Endothelial cell (in vitro differentiated cells): ENCODE measurements around the gene CMBL. TPM values are rescaled to one million over a fixed set of nuclear protein-coding genes. Genes with fewer than 3 reads are reported as not detected.

Source experiments
- DNase-seq: peaks from one replicate; pipeline ENCODE4 v3.0.0; 2021; ENCODE audit warnings: low spot score
- H3K27ac Mint-ChIP-seq: one replicate; pipeline ENCODE4 v1.8.0; 2021; ENCODE audit warnings: mixed read lengths, inconsistent platforms; ENCODE audit not compliant: unreplicated experiment
- H3K27me3 Mint-ChIP-seq: one replicate; pipeline ENCODE4 v1.8.0; 2021; ENCODE audit warnings: mild to moderate bottlenecking, moderate library complexity, mixed read lengths, inconsistent platforms; ENCODE audit not compliant: unreplicated experiment
- H3K36me3 Mint-ChIP-seq: one replicate; pipeline ENCODE4 v1.8.0; 2021; ENCODE audit warnings: mild to moderate bottlenecking, low read depth, mixed read lengths, inconsistent platforms; ENCODE audit not compliant: unreplicated experiment
- H3K4me1 Mint-ChIP-seq: one replicate; pipeline ENCODE4 v1.8.0; 2021; ENCODE audit warnings: mild to moderate bottlenecking, mixed read lengths, inconsistent platforms; ENCODE audit not compliant: unreplicated experiment
- H3K4me3 Mint-ChIP-seq: one replicate; pipeline ENCODE4 v1.8.0; 2021; ENCODE audit warnings: mild to moderate bottlenecking, mixed read lengths, inconsistent platforms; ENCODE audit not compliant: unreplicated experiment
- H3K9me3 Mint-ChIP-seq: one replicate; pipeline ENCODE4 v1.8.0; 2021; ENCODE audit warnings: mixed read lengths, inconsistent platforms; ENCODE audit not compliant: unreplicated experiment
- CTCF ChIP-seq: fragments of 200-600 bp; sonication (generic); IDR thresholded peaks from one replicate; pipeline ENCODE4 v1.5.0; 2021; ENCODE audit warnings: antibody characterized with exemption; ENCODE audit not compliant: unreplicated experiment
- total RNA-seq: library from RNA; stranded (reverse); fragmentation: NEBNext Ultra II Directional; extraction: Animal tissue kit (Norgen Biotek cat#: 25700); gene quantifications from one replicate; pipeline ENCODE4 v1.2.1, GENCODE V29; 2021; ENCODE audit not compliant: unreplicated experiment

The CMBL gene
- total RNA-seq, 1 donor from 2014 or later, result 13.1 TPM

DNA sequence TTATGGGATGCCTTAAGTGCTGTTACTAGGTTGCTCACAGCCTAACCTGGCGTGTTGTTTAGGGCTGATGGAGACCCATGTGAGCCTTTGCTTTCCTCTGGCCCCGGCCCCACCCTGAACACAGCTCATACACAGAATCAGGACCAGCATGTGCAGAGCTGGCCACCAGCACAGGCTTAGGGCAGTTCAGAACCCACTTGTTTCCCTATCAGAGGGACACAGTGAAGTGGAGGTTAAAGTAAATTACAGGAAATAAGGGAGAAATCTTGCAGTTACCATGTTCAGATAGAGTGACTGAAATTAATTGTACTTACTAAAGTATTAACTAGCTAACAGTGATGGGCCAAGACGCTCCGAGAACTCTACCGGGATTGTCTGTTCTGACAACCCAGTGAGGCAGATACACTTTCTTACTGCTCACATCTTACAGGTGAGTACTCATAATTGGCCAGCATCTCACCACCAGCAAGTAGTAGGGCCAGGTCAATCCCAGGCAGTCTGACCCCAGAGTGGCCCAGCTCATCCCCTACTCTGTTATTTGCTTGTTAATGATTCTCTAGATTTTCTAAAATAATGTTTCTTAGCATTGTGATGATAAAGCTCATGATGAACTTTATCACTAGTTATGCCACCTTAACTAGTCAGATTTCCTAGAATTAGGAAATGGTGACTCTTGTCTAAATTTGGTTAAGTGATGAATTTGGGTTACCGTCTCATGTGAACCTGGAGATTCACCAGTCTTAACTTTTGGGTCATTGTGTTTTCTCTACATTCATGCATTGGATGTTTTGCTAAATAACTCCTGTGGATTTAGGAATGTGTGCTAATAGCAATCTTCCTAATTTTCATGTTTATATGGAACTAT lies 42.2 kb downstream of the CMBL start:
- H3K4me1 Mint-ChIP-seq, result peaks cover 2% of the 10 kb centered on the region
- H3K27ac Mint-ChIP-seq, result no peak overlapping the region
- TF ChIP-seq CTCF, result no peak
- no peaks in the 10 kb centered on the region for H3K9me3 Mint-ChIP-seq
- no peak overlapping the region for H3K4me3 Mint-ChIP-seq
- DNase-seq, result no peak
- peaks cover 4% of the 10 kb centered on the region for H3K27me3 Mint-ChIP-seq
- H3K36me3 Mint-ChIP-seq, result peaks cover 24% of the 10 kb centered on the region

GRCh38 chr5:10264604-10265003 lies 43.1 kb downstream of the CMBL start:
- TF ChIP-seq CTCF, result no peak
- Mint-ChIP-seq H3K9me3 (no peaks in the 10 kb centered on the region), H3K4me3 (no peak overlapping the region), H3K27ac (no peak overlapping the region), H3K27me3 (peaks cover 6% of the 10 kb centered on the region), H3K36me3 (peaks cover 31% of the 10 kb centered on the region), H3K4me1 (no peaks in the 10 kb centered on the region)
- DNase-seq, result no peak

- TF ChIP-seq CTCF, result no peak
- Mint-ChIP-seq H3K27me3 (peaks cover 6% of the 10 kb centered on the region), H3K27ac (no peak overlapping the region), H3K4me3 (no peak overlapping the region), H3K4me1 (no peaks in the 10 kb centered on the region), H3K36me3 (peaks cover 44% of the 10 kb centered on the region), H3K9me3 (no peaks in the 10 kb centered on the region)
- no peak for DNase-seq
Measured at GRCh38 chr5:10262995-10263394, 44.7 kb downstream of the CMBL start.

GRCh38 chr5:10262121-10262774 lies 45.5 kb downstream of the CMBL start:
- H3K9me3 Mint-ChIP-seq, result no peaks in the 10 kb centered on the region
- no peak for DNase-seq
- peak overlapping the region; percentile 13 for H3K4me3 Mint-ChIP-seq
- no peak for TF ChIP-seq CTCF
- peaks cover 49% of the 10 kb centered on the region for H3K36me3 Mint-ChIP-seq
- H3K4me1 Mint-ChIP-seq, result no peaks in the 10 kb centered on the region
- peaks cover 6% of the 10 kb centered on the region for H3K27me3 Mint-ChIP-seq
- H3K27ac Mint-ChIP-seq, result no peak overlapping the region

DNA sequence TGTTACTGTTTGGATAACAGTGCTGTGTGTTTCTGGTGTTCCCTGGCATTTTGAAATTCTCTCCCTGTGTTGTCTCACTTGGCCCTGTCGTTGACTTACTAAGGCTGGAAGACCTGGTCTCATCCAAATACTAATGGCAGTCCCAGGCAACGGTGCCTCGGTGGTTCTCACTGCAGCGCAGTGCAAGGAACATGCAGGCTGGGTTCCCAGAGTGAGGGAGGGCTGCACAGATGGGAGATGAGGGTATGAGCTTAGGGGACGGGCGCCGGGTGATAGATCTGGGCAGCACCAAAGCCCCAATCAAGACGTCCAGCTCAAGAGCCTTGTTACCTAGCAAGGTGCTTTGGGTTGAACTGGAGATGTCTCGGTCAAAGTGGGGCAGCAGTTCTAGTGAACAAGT lies 46.6 kb downstream of the CMBL start:
- DNase-seq, result no peak
- H3K4me3 Mint-ChIP-seq, result no peak overlapping the region
- no peaks in the 10 kb centered on the region for H3K4me1 Mint-ChIP-seq
- TF ChIP-seq CTCF, result no peak
- H3K36me3 Mint-ChIP-seq, result peaks cover 53% of the 10 kb centered on the region
- no peaks in the 10 kb centered on the region for H3K9me3 Mint-ChIP-seq
- peaks cover 6% of the 10 kb centered on the region for H3K27me3 Mint-ChIP-seq
- H3K27ac Mint-ChIP-seq, result no peak overlapping the region
